Pancreas (tissue), 10 donors: ENCODE data around the gene ABCC8. TPM values are rescaled to one million over a fixed set of nuclear protein-coding genes. Genes with fewer than 3 reads are reported as not detected.

Source experiments
- ATAC-seq, 4 donors: fragments of 200-7000 bp; cut with Tn5 transposase; one replicate each; pipeline versions ENCODE4 v1.8.0 to v1.9.1; 2020; ENCODE audit warnings: mild to moderate bottlenecking in 4 of 4, moderate library complexity in 4 of 4
- DNase-seq, 6 donors: peaks; one replicate each; pipeline ENCODE4 v3.0.0-alpha.2; 2020
- FAIRE-seq: peaks from 2 replicates; lab custom pipeline; 2012; peaks lifted over from hg19 to GRCh38; lab: Jason Lieb, UNC
- H3K27ac ChIP-seq, 4 donors: fragments of 200-600 bp; sonication (generic); 1 replicate in 3 of 4; 2 replicates in 1 of 4; pipeline versions ENCODE4 v1.5.0 to v1.8.0; 2020
- H3K27me3 ChIP-seq, 4 donors: fragments of 200-600 bp; one replicate each; pipeline ENCODE4 v1.8.0; 2021
- H3K36me3 ChIP-seq, 3 donors: fragments of 200-600 bp; sonication (generic) in 1 of 3; one replicate each; pipeline versions ENCODE4 v1.5.0 to v1.8.0; 2020 to 2021
- H3K4me1 ChIP-seq, 3 donors: fragments of 200-600 bp; one replicate each; pipeline ENCODE4 v1.8.0; 2021
- H3K4me3 ChIP-seq, 4 donors: fragments of 200-600 bp; sonication (generic) in 2 of 4; one replicate each; pipeline versions ENCODE4 v1.5.0 to v1.8.0; 2020 to 2021
- H3K9me3 ChIP-seq, 4 donors: fragments of 200-600 bp; one replicate each; pipeline ENCODE4 v1.8.0; 2021
- WGBS, 2 donors: extraction: QIAGEN DNeasy Blood & Tissue Kit; methylation state at CpG; one replicate each; pipeline ENCODE4 v1.1.7; 2013; 5-methylcytosine and 5-hydroxymethylcytosine counted together
- intact Hi-C, 3 donors: fragments of 100-400 bp; cut with DNase I; formaldehyde crosslinking; loops; one replicate each; pipeline versions ENCODE4 v1.11.1 to v1.14.2; 2022
- polyA plus RNA-seq, 2 donors: library from polyadenylated mRNA; stranded (reverse); fragments of 200-250 nt; gene quantifications; one replicate each; pipeline ENCODE4 v1.2.3, GENCODE V29; 2013
- total RNA-seq, 6 donors: library from RNA; stranded (reverse); fragmentation: NEBNext Ultra II Directional in 4 of 6; extraction: Animal tissue kit (Norgen Biotek cat#: 25700) in 4 of 6; gene quantifications; one replicate each; pipeline versions ENCODE4 v1.2.1 to v1.2.4, GENCODE V29; 2021 to 2023
- TF ChIP-seq, protein P1 (sequence below), 4 donors: fragments of 200-600 bp; sonication (generic) in 3 of 4; IDR thresholded peaks; one replicate each; pipeline versions ENCODE4 v1.5.0 to v1.8.0; 2021; ENCODE audit warnings: antibody characterized with exemption in 4 of 4
- donor health status: healthy with polysubstance abuse.
- donor health status: DM: no; HTN: no; CAD: no; lungs with moderate emphysema.
- donor health status: DM: no; HTN: no; CAD: no.
- donor health status: control.
- donor health status: control.
- donor health status: Bipolar disorder and iron deficiency.
- donor health status: DM: yes; HTN: yes; CAD: no.
- donor health status: DM: no; HTN: no; CAD: no.
- donor health status: DM: no; HTN: no; CAD: no.
- donor health status: DM: yes; HTN: yes; CAD: no.

ABCC8 gene
- total and polyA plus RNA-seq, 8 donors: 14.9 to 917 (median 53.2) TPM

DNA sequence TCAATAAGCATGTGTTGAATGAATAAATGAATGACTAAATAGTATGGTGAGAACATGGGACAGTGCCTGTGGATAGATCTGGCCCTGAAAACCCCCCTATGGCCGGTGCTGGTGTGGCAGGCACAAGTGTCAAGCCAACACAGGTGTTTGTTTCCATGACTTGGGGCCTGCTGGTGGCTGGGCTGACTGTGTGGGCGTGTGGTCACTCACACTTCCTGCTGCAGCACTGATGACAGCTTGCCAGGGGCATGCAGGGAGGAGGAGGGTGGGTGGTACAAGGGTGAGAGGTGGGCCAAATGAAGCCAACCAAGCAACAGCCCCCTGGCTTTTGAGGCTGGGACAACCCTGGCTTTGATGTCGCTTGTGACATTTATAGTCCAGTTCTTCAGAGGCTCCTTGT lies 30.3 kb upstream of the ABCC8 start:
- intact Hi-C loops: loop anchor here in 2 of 3 donors (5.0 to 10.0 kb wide), 2 partner anchors 132 to 280 kb away; no protein-coding TSS in a partner anchor

DNA sequence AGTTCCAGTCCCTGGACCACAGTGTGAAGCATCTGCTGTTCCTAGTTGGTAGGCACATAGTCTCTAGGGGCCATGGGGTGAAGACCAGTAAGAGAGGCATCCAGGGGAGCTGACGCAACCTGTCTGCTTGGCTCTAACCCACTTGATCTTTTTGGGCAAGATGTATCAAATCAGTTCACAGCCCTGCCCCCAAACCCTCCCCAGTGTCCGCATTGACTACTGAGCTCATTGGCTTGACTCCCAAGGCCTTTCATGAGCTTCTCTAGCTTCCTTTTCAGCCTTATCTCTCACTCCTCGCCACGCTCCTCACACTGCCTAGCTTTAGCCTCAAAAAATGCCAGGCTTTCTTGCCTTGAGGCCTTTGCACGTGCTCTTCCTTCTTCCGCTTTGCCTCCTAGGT lies 29.7 kb upstream of the ABCC8 start:
- TF ChIP-seq, protein P1, sequence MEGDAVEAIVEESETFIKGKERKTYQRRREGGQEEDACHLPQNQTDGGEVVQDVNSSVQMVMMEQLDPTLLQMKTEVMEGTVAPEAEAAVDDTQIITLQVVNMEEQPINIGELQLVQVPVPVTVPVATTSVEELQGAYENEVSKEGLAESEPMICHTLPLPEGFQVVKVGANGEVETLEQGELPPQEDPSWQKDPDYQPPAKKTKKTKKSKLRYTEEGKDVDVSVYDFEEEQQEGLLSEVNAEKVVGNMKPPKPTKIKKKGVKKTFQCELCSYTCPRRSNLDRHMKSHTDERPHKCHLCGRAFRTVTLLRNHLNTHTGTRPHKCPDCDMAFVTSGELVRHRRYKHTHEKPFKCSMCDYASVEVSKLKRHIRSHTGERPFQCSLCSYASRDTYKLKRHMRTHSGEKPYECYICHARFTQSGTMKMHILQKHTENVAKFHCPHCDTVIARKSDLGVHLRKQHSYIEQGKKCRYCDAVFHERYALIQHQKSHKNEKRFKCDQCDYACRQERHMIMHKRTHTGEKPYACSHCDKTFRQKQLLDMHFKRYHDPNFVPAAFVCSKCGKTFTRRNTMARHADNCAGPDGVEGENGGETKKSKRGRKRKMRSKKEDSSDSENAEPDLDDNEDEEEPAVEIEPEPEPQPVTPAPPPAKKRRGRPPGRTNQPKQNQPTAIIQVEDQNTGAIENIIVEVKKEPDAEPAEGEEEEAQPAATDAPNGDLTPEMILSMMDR (IDR thresholded peaks at IDR 0.05): no peak
- ATAC-seq: no peak
- H3K4me3 ChIP-seq: no peak overlapping the region
- no peak for FAIRE-seq
- no peak for DNase-seq
- 70 to 75% methylated on average over 6 of the region's 6 CpGs for WGBS, 2 donors
- no peaks in the 10 kb centered on the region for H3K27me3 ChIP-seq
- H3K36me3 ChIP-seq: no peaks in the 10 kb centered on the region
- H3K9me3 ChIP-seq: no peaks in the 10 kb centered on the region
- intact Hi-C loops: loop anchor here in 2 of 3 donors (5.0 to 10.0 kb wide), 2 partner anchors 132 to 279 kb away; no protein-coding TSS in a partner anchor
- no peak overlapping the region for H3K27ac ChIP-seq
- no peaks in the 10 kb centered on the region for H3K4me1 ChIP-seq

More for the DNA sequence above, 30.3 kb upstream of the ABCC8 start:
- no peak for ATAC-seq
- no peak overlapping the region for H3K4me3 ChIP-seq
- DNase-seq: no peak
- FAIRE-seq: no peak
- 56 to 71% methylated on average over 3 of the region's 3 CpGs for WGBS, 2 donors
- H3K36me3 ChIP-seq: no peaks in the 10 kb centered on the region
- TF ChIP-seq, protein P1 (IDR thresholded peaks at IDR 0.05): no peak
- H3K27me3 ChIP-seq: no peaks in the 10 kb centered on the region
- H3K27ac ChIP-seq: no peak overlapping the region
- H3K4me1 ChIP-seq: no peaks in the 10 kb centered on the region
- H3K9me3 ChIP-seq: no peaks in the 10 kb centered on the region

DNA sequence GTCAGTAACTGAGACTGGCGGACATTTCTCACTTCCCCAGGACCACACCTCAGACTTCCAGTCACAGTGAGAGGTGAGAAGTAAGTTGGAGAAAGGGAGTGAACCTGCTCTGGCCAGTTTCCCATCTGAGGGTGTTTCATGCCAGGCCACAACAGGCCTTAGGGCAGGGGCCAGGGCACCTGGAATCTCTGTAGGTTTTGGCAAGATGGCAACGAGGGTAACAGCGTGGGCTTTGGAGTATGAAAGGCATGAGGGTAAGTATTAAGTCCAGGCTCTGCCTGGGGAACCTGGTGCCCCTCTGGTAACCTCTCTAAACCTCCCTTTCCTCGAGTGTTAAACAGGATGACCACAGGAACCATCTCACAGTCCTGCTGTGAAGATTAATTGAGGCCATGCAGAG lies 28.5 kb upstream of the ABCC8 start:
- no peak for ATAC-seq
- TF ChIP-seq, protein P1 (IDR thresholded peaks at IDR 0.05): no peak
- Histone ChIP-seq H3K9me3 (no peaks in the 10 kb centered on the region), H3K36me3 (no peaks in the 10 kb centered on the region), H3K27me3 (no peaks in the 10 kb centered on the region), H3K4me3 (no peak overlapping the region), H3K4me1 (no peaks in the 10 kb centered on the region), H3K27ac (no peak overlapping the region)
- intact Hi-C loops: loop anchor here in 2 of 3 donors (5.0 to 10.0 kb wide), 2 partner anchors 130 to 278 kb away; no protein-coding TSS in a partner anchor
- no peak for FAIRE-seq
- WGBS, 2 donors: 76 to 80% methylated on average over 4 of the region's 4 CpGs
- no peak for DNase-seq

DNA sequence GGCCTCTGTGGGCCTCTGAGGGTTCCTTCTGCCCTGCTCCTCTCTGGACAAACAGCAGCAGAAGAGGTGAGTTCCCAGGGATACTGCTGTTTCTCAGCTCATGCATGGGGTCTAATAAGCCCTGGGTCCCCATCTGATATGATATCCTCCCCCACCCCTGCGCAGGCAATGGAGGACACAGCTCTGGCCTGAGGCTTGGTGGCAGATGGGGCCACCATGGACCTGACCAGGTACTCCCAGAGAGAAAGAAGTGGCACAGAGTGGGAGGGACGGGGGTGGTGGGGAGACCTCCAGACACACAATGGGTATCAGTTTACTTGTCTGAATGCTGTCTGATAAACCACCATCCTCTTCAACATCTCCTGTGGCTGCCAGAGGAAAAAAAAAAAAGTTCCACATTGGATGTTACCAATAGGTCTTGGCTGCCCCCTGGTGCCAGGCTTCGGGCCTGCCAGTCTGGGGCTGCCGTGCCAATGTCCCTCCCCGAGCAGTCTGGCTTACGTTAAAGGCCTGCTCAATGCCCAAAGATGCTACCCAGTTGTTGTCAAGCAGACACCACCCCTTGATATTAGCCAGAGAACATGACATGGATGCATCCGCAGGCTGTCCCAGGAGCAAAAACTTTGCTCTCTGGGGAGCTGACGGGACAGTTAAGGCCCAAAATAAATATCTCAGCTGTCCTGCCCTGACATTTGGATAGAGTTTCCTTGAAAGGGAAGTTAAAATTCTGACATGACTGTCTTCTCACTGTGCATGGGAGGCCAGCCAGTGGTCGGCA lies 27.9 kb upstream of the ABCC8 start:
- H3K27me3 ChIP-seq: no peaks in the 10 kb centered on the region
- no peaks in the 10 kb centered on the region for H3K9me3 ChIP-seq
- H3K4me3 ChIP-seq: no peak overlapping the region
- FAIRE-seq: no peak
- WGBS, 2 donors: 29 to 34% methylated on average over 9 of the region's 9 CpGs
- H3K4me1 ChIP-seq: no peaks in the 10 kb centered on the region
- peak; percentile 70 to 92 (median 88) for DNase-seq
- intact Hi-C loops: loop anchor here in 2 of 3 donors (5.0 to 10.0 kb wide), 2 partner anchors 130 to 277 kb away; no protein-coding TSS in a partner anchor
- ATAC-seq: peak; percentile 88 to 97 (median 94)
- TF ChIP-seq, protein P1 (IDR thresholded peaks at IDR 0.05): peak; percentile 78 to 95 (median 91)
- H3K36me3 ChIP-seq: no peaks in the 10 kb centered on the region
- H3K27ac ChIP-seq: no peak overlapping the region
